Spinal cord (tissue), 10 donors: Measurements from ENCODE around the gene SLC12A5. TPM values are rescaled to one million over a fixed set of nuclear protein-coding genes. Genes with fewer than 3 reads are reported as not detected.
A peak's percentile ranks its signal among the peaks of the same experiment; 100 is the strongest.

Experiments
- DNase-seq, 6 donors: peaks; one replicate each; pipeline versions ENCODE4 v3.0.0 to v3.0.0-alpha.2; 2013 to 2015; ENCODE audit warnings: low spot score in 6 of 6, low read depth in 4 of 6
- H3K27ac ChIP-seq: one replicate; pipeline ENCODE4 v1.5.1; 2013; ENCODE audit warnings: low read depth, low read length, control low read depth
- H3K27me3 ChIP-seq: one replicate; pipeline ENCODE4 v1.6.1; 2013; ENCODE audit warnings: low read length; ENCODE audit not compliant: control insufficient read depth, insufficient read depth
- H3K36me3 ChIP-seq: one replicate; pipeline ENCODE4 v1.6.1; 2013; ENCODE audit warnings: low read length; ENCODE audit not compliant: control insufficient read depth, insufficient read depth
- H3K4me1 ChIP-seq: one replicate; pipeline ENCODE4 v1.6.1; 2013; ENCODE audit warnings: low read length; ENCODE audit not compliant: control insufficient read depth, insufficient read depth
- H3K4me3 ChIP-seq: one replicate; pipeline ENCODE4 v1.5.1; 2013; ENCODE audit warnings: low read depth, low read length, control low read depth
- H3K9me3 ChIP-seq: one replicate; pipeline ENCODE4 v1.6.1; 2013; ENCODE audit warnings: low read length; ENCODE audit not compliant: control insufficient read depth, insufficient read depth
- WGBS: methylation state at CpG from one replicate; pipeline ENCODE4 v1.1.5; 2013; ENCODE audit warnings: missing lambda C conversion rate; ENCODE audit not compliant: insufficient coverage; 5-methylcytosine and 5-hydroxymethylcytosine counted together
- polyA plus RNA-seq, 2 donors: library from polyadenylated mRNA; unstranded; fragments of 120-200 nt; gene quantifications; one replicate each; pipeline ENCODE4 v1.2.1, GENCODE V29; 2013; ENCODE audit not compliant: insufficient read length in 2 of 2
- total RNA-seq, 2 donors: library from RNA; depleted of rRNA in 1 of 2; stranded (reverse); fragments of 120-200 nt in 1 of 2; fragments of >200 nt in 1 of 2; gene quantifications; one replicate each; pipeline versions ENCODE4 v1.2.3 to v1.2.4, GENCODE V29; 2013 to 2014
- donor health status: healthy.

The SLC12A5 gene
- total and polyA plus RNA-seq, 4 donors: 26.2 to 191 (median 130) TPM

GRCh38 chr20:46034039-46034438 is 5.0 kb downstream of the SLC12A5 start:
- WGBS: 77% methylated on average over 3 of the region's 3 CpGs
- H3K4me1 ChIP-seq: peaks cover 26% of the 10 kb centered on the region
- no peak for DNase-seq
- H3K27ac ChIP-seq: no peak overlapping the region
- H3K9me3 ChIP-seq: no peaks in the 10 kb centered on the region
- H3K4me3 ChIP-seq: no peak overlapping the region
- peaks cover 23% of the 10 kb centered on the region for H3K36me3 ChIP-seq
- H3K27me3 ChIP-seq: peaks cover 46% of the 10 kb centered on the region

GRCh38 chr20:46035253-46035652 is 6.2 kb downstream of the SLC12A5 start:
- peaks cover 18% of the 10 kb centered on the region for H3K4me1 ChIP-seq
- no peak overlapping the region for H3K27ac ChIP-seq

GRCh38 chr20:46035713-46036112 is 6.7 kb downstream of the SLC12A5 start:
- Histone ChIP-seq H3K9me3 (no peaks in the 10 kb centered on the region), H3K4me1 (peaks cover 15% of the 10 kb centered on the region), H3K27ac (no peak overlapping the region), H3K27me3 (peaks cover 30% of the 10 kb centered on the region), H3K36me3 (peaks cover 25% of the 10 kb centered on the region), H3K4me3 (no peak overlapping the region)
- DNase-seq: no peak
- WGBS: 82% methylated on average over 6 of the region's 6 CpGs

More at GRCh38 chr20:46035253-46035652, 6.2 kb downstream of the SLC12A5 start:
- no peaks in the 10 kb centered on the region for H3K9me3 ChIP-seq
- H3K4me3 ChIP-seq: no peak overlapping the region
- 72% methylated on average over 5 of the region's 5 CpGs for WGBS
- no peak for DNase-seq
- H3K27me3 ChIP-seq: peaks cover 35% of the 10 kb centered on the region
- peaks cover 24% of the 10 kb centered on the region for H3K36me3 ChIP-seq

GRCh38 chr20:46036370-46036769 is 7.4 kb downstream of the SLC12A5 start:
- no peak for DNase-seq
- Histone ChIP-seq H3K9me3 (no peaks in the 10 kb centered on the region), H3K36me3 (peaks cover 29% of the 10 kb centered on the region), H3K27ac (no peak overlapping the region), H3K4me1 (peaks cover 10% of the 10 kb centered on the region), H3K4me3 (no peak overlapping the region), H3K27me3 (peaks cover 24% of the 10 kb centered on the region)
- WGBS: 65% methylated on average over 6 of the region's 8 CpGs

GRCh38 chr20:46037036-46037435 is 8.0 kb downstream of the SLC12A5 start:
- H3K36me3 ChIP-seq: peaks cover 30% of the 10 kb centered on the region
- H3K4me3 ChIP-seq: no peak overlapping the region
- DNase-seq: no peak
- no peaks in the 10 kb centered on the region for H3K9me3 ChIP-seq
- no peak overlapping the region for H3K27ac ChIP-seq
- peaks cover 4% of the 10 kb centered on the region for H3K4me1 ChIP-seq
- 56% methylated on average over 4 of the region's 5 CpGs for WGBS
- peaks cover 17% of the 10 kb centered on the region for H3K27me3 ChIP-seq

- 31% methylated on average over 13 of the region's 18 CpGs for WGBS
- Histone ChIP-seq H3K27ac (no peak overlapping the region), H3K27me3 (no peaks in the 10 kb centered on the region), H3K4me3 (no peak overlapping the region), H3K36me3 (peaks cover 47% of the 10 kb centered on the region), H3K4me1 (no peaks in the 10 kb centered on the region), H3K9me3 (no peaks in the 10 kb centered on the region)
- DNase-seq: peak in 1 of 6 donors; percentile 70
These were observed 12.0 kb downstream of the SLC12A5 start for GRCh38 chr20:46040902-46041535.

- WGBS: 26% methylated on average over 4 of the region's 7 CpGs
- Histone ChIP-seq H3K36me3 (peaks cover 56% of the 10 kb centered on the region), H3K27ac (no peak overlapping the region), H3K4me1 (no peaks in the 10 kb centered on the region), H3K4me3 (no peak overlapping the region), H3K27me3 (no peaks in the 10 kb centered on the region), H3K9me3 (no peaks in the 10 kb centered on the region)
- DNase-seq: no peak
These were observed 14.5 kb downstream of the SLC12A5 start for GRCh38 chr20:46043556-46043955.

- DNase-seq: no peak
- Histone ChIP-seq H3K36me3 (peaks cover 61% of the 10 kb centered on the region), H3K4me1 (no peaks in the 10 kb centered on the region), H3K27me3 (no peaks in the 10 kb centered on the region), H3K27ac (no peak overlapping the region), H3K9me3 (no peaks in the 10 kb centered on the region), H3K4me3 (no peak overlapping the region)
- WGBS: 90% methylated on average over 5 of the region's 6 CpGs
These were observed 15.9 kb downstream of the SLC12A5 start for GRCh38 chr20:46044896-46045295.

GRCh38 chr20:46046588-46047310 is 17.7 kb downstream of the SLC12A5 start:
- 84% methylated on average over 7 of the region's 8 CpGs for WGBS
- DNase-seq: no peak
- Histone ChIP-seq H3K36me3 (peaks cover 66% of the 10 kb centered on the region), H3K27ac (no peak overlapping the region), H3K9me3 (no peaks in the 10 kb centered on the region), H3K4me3 (no peak overlapping the region), H3K4me1 (peaks cover 4% of the 10 kb centered on the region), H3K27me3 (no peaks in the 10 kb centered on the region)

GRCh38 chr20:46047821-46048220 is 18.8 kb downstream of the SLC12A5 start:
- DNase-seq: no peak
- Histone ChIP-seq H3K9me3 (no peaks in the 10 kb centered on the region), H3K27me3 (no peaks in the 10 kb centered on the region), H3K4me3 (no peak overlapping the region), H3K4me1 (peaks cover 7% of the 10 kb centered on the region), H3K27ac (no peak overlapping the region), H3K36me3 (peaks cover 67% of the 10 kb centered on the region)
- WGBS: 96% methylated on average over 4 of the region's 8 CpGs
